GM18508 (cell line): ENCODE data around the gene SFXN3.

Experiments
- ATAC-seq: cut with Tn5 transposase; IDR thresholded peaks from one replicate; pipeline ENCODE4 v1.9.1; 2021; ENCODE audit warnings: moderate number of reproducible peaks; ENCODE audit not compliant: insufficient read depth, unreplicated experiment

The SFXN3 gene

GRCh38 chr10:101069441-101069840 is 38.4 kb downstream of the SFXN3 start:
- ATAC-seq = no peak

DNA sequence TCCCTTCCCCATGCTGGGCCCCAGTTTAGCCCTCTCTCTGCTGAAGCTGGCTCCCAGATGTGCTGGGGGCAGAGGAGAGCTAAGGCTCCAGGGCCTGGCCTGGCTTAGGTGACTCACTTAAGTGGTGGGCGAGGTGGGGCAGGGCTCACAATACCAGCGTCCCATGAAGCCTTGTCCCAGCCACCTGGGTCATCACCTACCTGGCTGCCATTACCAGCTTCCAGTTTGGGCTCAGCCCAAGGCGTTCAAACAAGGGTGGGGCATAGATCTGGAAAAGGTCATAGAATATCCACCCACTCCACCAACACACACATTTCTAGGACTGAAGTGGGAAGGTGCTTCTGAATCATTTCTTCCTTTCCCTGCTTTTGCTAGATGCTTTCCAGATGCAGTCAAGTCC is 39.1 kb downstream of the SFXN3 start:
- ATAC-seq = no peak

DNA sequence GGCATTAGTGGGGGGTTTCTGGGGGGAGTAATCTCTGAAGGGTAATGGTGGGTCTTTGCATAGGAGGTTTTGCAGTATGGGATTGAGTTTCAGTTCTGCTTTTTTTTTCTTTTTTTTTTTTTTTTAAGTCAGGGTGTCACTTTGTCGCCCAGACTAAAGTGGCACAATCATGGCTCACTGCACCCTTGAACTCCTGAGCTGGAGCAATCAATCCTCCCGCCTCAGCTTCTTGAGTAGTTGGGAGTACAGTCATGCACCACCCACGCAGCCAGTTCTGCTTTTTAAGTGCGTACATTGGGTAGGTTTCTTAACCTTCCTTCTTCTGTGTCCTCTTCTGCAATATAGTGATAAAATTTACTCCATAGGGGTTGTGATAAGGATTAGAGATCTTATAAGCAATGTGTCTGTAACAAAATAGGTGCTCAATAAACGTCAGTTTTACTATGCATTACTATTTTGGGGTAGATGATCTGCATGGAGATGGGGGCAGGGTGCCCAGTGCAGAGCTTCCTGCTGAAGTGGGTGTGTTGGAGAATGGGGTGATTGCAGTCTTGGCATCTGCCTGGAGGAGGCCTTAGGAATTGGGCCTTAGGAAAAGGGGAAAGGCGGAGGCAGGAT is 40.3 kb downstream of the SFXN3 start:
- ATAC-seq = no peak

GRCh38 chr10:101071885-101072433 is 40.9 kb downstream of the SFXN3 start:
- no peak for ATAC-seq

DNA sequence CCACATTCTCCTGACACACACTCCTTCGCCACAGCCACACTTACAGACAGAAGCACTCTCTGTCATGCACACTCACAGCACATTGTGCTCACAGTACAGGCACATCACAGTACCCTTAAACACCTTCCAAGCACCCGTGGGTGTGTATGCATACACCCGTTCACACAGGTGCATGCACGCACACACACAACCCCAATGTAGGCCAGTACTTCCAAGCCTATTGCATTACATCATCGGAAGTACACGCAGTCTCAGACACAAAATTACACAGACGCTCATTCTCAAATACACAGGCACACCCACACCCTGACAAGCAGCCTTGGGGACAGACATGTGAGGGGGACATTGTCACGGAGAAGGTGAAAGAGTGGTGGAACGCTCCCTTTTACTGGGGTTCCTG is 41.9 kb downstream of the SFXN3 start:
- no peak for ATAC-seq

DNA sequence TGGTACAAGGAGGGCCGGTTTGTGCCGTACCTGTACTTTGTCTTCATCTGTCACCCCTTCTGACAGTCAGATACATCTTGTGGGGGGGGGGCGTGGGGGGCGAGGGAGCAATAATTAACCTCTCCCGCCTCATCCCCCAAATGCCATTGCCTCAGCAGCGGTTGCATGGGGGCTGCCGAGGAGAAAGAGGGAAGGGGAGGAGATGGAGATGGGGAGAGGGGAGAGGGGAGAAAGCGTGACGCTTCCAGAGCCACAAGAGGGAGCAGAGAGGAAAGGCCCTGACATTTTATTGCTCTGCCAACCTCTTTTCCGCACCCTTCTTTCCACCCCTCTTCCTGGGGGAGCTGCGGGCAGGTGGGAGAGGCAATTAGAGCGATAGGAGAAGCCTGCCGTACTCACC is 42.6 kb downstream of the SFXN3 start:
- ATAC-seq = no peak

GRCh38 chr10:101075775-101076174 is 44.7 kb downstream of the SFXN3 start:
- no peak for ATAC-seq

DNA sequence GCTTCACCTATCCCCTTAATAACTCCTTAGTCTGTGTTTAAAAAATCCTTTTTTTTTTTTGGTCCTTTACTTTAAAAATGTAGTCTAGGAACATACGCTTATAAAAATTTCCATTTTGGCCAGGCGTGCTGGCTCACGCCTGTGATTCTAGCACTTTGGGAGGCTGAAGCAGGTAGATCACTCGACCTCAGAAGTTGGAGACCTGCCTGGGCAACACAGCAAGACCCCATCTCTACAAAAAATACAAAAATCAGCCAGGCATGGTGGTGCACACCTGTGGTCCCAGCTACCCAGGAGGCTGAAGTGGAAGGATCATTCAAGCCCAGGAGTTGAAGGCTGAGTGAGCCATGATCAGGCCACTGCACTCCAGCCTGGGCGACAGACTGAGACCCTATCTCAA is 45.6 kb downstream of the SFXN3 start:
- ATAC-seq = no peak

- ATAC-seq = no peak
Observed at GRCh38 chr10:101079874-101080273, 48.8 kb downstream of the SFXN3 start.

DNA sequence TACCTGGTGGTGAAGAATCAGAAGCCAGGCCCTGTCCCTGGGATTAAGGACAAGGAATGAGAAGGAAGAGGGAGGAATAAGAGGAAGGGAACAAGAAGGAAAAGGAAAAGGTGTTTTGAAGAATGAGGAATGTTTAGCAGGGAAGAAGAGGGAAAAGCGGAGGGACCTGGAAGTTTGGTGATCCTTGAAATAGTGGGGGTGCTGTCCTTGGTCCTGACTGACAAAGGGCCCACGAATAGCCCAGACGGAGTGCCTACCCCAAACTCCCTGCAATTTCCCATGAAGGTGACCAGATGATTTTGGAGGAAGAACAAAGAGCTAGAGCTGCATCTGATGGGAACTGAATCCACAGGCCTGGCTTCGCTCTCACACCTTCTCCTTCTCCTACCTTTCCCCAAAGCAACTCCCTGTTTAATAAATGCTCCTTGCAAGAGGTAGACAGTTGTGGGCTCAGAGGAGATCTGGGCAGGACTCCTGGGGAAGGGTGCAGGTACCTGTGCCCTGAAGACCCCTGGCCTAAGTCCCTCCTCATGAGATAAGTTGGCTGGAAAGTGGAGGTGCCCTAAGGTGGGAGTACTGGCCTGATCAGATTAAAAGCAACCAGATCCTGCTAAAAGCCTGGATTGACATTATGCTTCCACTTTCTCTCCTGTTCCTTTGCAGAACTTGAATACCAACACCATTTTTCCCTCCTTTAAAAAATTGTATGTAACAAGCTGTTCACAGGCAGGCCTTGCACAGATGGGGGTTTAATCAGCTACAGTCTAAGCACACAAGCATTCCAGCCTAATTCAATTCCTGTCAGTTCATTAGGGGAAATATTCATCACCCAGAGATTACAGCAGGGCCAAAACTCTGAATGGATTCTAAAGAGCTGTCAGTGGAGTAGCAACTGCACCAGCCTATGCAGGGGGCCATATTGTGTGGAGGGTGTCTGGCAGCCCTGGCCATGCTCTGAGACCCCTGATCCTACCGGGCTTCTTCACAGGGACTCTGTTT is 50.2 kb downstream of the SFXN3 start:
- ATAC-seq = no peak

DNA sequence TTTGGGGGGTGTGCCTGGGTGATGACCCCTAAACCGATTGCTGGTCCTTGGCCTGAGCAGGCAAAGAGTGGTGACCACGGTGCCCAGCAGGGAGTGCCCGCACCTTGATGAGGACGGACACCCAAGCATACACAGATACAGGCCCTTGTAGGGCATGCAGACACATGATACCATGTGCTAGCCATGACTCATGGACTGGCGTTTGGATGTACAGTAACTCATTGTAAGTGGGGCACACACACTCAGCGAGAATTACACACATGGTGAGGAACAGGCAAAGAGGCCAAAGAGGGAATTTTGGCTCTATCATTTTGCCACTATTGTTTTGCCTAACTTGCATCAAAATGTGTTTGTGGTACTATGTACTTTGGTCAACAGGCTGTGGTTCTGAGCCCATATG is 54.8 kb downstream of the SFXN3 start:
- no peak for ATAC-seq

- ATAC-seq = no peak
Observed at GRCh38 chr10:101087376-101087775, 56.3 kb downstream of the SFXN3 start.

- no peak for ATAC-seq
Observed at GRCh38 chr10:101087965-101088364, 56.9 kb downstream of the SFXN3 start.

DNA sequence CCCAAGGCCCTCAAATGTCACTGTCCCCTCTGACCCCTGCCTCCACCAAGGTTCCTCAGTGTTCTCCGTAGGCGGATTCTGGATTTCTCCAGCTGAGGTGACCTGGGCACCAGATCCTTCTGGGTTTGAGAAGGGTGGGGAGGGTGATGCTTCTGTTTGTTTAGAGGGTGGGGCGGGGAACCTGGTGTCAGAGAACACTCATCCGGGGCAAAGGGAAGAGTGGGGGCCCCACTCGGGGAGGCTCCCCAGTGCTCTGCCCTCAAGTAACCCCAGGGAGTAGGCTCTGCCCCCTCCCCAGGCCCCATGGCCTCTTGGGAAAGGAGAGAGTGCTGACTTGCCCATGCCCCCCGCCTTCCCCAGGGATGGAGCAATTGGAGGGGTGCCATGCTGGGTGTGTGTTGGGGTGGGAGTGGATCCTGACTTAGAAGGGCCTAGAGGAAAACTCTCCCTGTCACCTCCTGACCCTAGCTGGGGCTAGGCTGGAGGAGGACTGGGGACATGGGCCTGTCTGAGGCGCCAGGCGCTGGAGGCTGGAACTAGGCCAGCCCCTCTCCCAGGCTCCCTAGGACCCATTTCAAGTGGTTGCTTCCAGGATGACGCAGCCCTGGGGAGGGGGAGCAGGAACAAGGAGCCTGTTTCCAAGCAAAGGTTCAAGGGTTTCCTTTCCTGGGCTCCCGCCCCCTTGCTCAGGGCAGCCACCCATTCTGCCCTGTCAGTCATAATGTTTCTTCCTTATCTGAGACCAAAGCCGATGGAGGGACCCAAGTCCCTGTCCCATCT is 58.7 kb downstream of the SFXN3 start:
- no peak for ATAC-seq

GRCh38 chr10:101090597-101090996 is 59.6 kb downstream of the SFXN3 start:
- ATAC-seq = no peak
